Mammary epithelial cell (primary cell): ENCODE results near the gene CLPX.

Experiments
- EZH2 ChIP-seq: IDR thresholded peaks from 2 replicates; pipeline ENCODE4 v1.6.1; 2012; ENCODE audit warnings: low read length, inconsistent platforms, borderline replicate concordance
- TF ChIP-seq, protein P1 (sequence below), 2 donors: IDR thresholded peaks in 1 of 2; conservative IDR thresholded peaks in 1 of 2; 2 replicates each; pipeline ENCODE4 v1.5.1; 2011 to 2012; ENCODE audit warnings: inconsistent platforms in 2 of 2, low read length in 2 of 2, mild to moderate bottlenecking in 2 of 2, control low read depth in 1 of 2, low read depth in 1 of 2; ENCODE audit not compliant: insufficient read depth in 1 of 2; ENCODE audit errors: extremely low read depth in 1 of 2

- TF ChIP-seq, protein P1, sequence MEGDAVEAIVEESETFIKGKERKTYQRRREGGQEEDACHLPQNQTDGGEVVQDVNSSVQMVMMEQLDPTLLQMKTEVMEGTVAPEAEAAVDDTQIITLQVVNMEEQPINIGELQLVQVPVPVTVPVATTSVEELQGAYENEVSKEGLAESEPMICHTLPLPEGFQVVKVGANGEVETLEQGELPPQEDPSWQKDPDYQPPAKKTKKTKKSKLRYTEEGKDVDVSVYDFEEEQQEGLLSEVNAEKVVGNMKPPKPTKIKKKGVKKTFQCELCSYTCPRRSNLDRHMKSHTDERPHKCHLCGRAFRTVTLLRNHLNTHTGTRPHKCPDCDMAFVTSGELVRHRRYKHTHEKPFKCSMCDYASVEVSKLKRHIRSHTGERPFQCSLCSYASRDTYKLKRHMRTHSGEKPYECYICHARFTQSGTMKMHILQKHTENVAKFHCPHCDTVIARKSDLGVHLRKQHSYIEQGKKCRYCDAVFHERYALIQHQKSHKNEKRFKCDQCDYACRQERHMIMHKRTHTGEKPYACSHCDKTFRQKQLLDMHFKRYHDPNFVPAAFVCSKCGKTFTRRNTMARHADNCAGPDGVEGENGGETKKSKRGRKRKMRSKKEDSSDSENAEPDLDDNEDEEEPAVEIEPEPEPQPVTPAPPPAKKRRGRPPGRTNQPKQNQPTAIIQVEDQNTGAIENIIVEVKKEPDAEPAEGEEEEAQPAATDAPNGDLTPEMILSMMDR (conservative IDR thresholded peaks at IDR 0.05 in 1 of 2, IDR thresholded peaks at IDR 0.05 in 1 of 2; ENCODE audit: extremely low read depth in 1 of 2, insufficient read depth in 1 of 2, low read depth in 1 of 2, low read length in 2 of 2) = no peak
- TF ChIP-seq EZH2 = no peak
Measured at GRCh38 chr15:65194826-65195547, 9.8 kb upstream of the CLPX start.
